GM19023 (cell line): ENCODE results near the gene SHISAL1.
"Not testable (repeated sequence)": the region's sequence is repeated elsewhere in the genome, so short reads cannot be mapped to it uniquely, and the experiment has no call there.

ENCODE experiments used
- ATAC-seq: cut with Tn5 transposase; IDR thresholded peaks from one replicate; pipeline ENCODE4 v1.9.1; 2021; ENCODE audit warnings: mild to moderate bottlenecking, moderate library complexity; ENCODE audit not compliant: unreplicated experiment

SHISAL1 gene

GRCh38 chr22:44305455-44305854, 7.3 kb downstream of the SHISAL1 start:
- no peak for ATAC-seq

- no peak for ATAC-seq
Observed at GRCh38 chr22:44304911-44305310, 7.8 kb downstream of the SHISAL1 start.

GRCh38 chr22:44304354-44304753, 8.4 kb downstream of the SHISAL1 start:
- ATAC-seq, result no peak

GRCh38 chr22:44302363-44302762, 10.4 kb downstream of the SHISAL1 start:
- ATAC-seq, result not testable (repeated sequence)

- ATAC-seq, result no peak
Observed at GRCh38 chr22:44301039-44301438, 11.7 kb downstream of the SHISAL1 start.

GRCh38 chr22:44299124-44299523, 13.6 kb downstream of the SHISAL1 start:
- no peak for ATAC-seq

- ATAC-seq, result no peak
Observed at GRCh38 chr22:44298406-44299091, 14.2 kb downstream of the SHISAL1 start.

GRCh38 chr22:44297470-44298061, 15.2 kb downstream of the SHISAL1 start:
- no peak for ATAC-seq

GRCh38 chr22:44295406-44295805, 17.3 kb downstream of the SHISAL1 start:
- ATAC-seq, result no peak

- ATAC-seq, result no peak
Observed at GRCh38 chr22:44293876-44294275, 18.9 kb downstream of the SHISAL1 start.

- ATAC-seq, result no peak
Observed at GRCh38 chr22:44293034-44293433, 19.7 kb downstream of the SHISAL1 start.

- ATAC-seq, result no peak
Observed at GRCh38 chr22:44292521-44292920, 20.2 kb downstream of the SHISAL1 start.

GRCh38 chr22:44291674-44292360, 20.9 kb downstream of the SHISAL1 start:
- no peak for ATAC-seq

- no peak for ATAC-seq
Observed at GRCh38 chr22:44291265-44291664, 21.5 kb downstream of the SHISAL1 start.

- ATAC-seq, result no peak
Observed at GRCh38 chr22:44289414-44290171, 23.2 kb downstream of the SHISAL1 start.

GRCh38 chr22:44288913-44289312, 23.8 kb downstream of the SHISAL1 start:
- no peak for ATAC-seq

- no peak for ATAC-seq
Observed at GRCh38 chr22:44287741-44288140, 25.0 kb downstream of the SHISAL1 start.

GRCh38 chr22:44287121-44287693, 25.5 kb downstream of the SHISAL1 start:
- ATAC-seq, result no peak

- ATAC-seq, result no peak
Observed at GRCh38 chr22:44286646-44287045, 26.1 kb downstream of the SHISAL1 start.

GRCh38 chr22:44284711-44285110, 28.0 kb downstream of the SHISAL1 start:
- no peak for ATAC-seq
